C4-2B (cell line): ENCODE measurements around the gene PLG.

Source experiments
- ZFX ChIP-seq: fragments of 450-650 bp; IDR thresholded peaks from 2 replicates; pipeline ENCODE4 v1.6.1; 2017
- TF ChIP-seq, protein P1 (sequence below): fragments of 450-650 bp; conservative IDR thresholded peaks from 2 replicates; pipeline ENCODE4 v1.5.1; 2017; ENCODE audit warnings: mild to moderate bottlenecking

GRCh38 chr6:160764847-160765246, 62.8 kb downstream of the PLG start:
- TF ChIP-seq, protein P1, sequence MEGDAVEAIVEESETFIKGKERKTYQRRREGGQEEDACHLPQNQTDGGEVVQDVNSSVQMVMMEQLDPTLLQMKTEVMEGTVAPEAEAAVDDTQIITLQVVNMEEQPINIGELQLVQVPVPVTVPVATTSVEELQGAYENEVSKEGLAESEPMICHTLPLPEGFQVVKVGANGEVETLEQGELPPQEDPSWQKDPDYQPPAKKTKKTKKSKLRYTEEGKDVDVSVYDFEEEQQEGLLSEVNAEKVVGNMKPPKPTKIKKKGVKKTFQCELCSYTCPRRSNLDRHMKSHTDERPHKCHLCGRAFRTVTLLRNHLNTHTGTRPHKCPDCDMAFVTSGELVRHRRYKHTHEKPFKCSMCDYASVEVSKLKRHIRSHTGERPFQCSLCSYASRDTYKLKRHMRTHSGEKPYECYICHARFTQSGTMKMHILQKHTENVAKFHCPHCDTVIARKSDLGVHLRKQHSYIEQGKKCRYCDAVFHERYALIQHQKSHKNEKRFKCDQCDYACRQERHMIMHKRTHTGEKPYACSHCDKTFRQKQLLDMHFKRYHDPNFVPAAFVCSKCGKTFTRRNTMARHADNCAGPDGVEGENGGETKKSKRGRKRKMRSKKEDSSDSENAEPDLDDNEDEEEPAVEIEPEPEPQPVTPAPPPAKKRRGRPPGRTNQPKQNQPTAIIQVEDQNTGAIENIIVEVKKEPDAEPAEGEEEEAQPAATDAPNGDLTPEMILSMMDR: no peak
- TF ChIP-seq ZFX: no peak
